GM18517 (cell line): ENCODE data around the gene KANSL1.

Experiments used
- ATAC-seq: cut with Tn5 transposase; IDR thresholded peaks from one replicate; pipeline ENCODE4 v1.9.1; 2021; ENCODE audit warnings: mild to moderate bottlenecking, moderate library complexity; ENCODE audit not compliant: unreplicated experiment

The KANSL1 gene

GRCh38 chr17:46167826-46168569 lies 25.2 kb downstream of the KANSL1 start:
- no peak for ATAC-seq

- ATAC-seq = no peak
These were observed 26.0 kb downstream of the KANSL1 start for GRCh38 chr17:46167267-46167666.

- no peak for ATAC-seq
These were observed 26.5 kb downstream of the KANSL1 start for GRCh38 chr17:46166692-46167249.

GRCh38 chr17:46163929-46164594 lies 29.2 kb downstream of the KANSL1 start:
- ATAC-seq = no peak

GRCh38 chr17:46163316-46163715 lies 29.9 kb downstream of the KANSL1 start:
- no peak for ATAC-seq

GRCh38 chr17:46162866-46163265 lies 30.4 kb downstream of the KANSL1 start:
- no peak for ATAC-seq

- ATAC-seq = no peak
These were observed 33.1 kb downstream of the KANSL1 start for GRCh38 chr17:46160169-46160568.

- no peak for ATAC-seq
These were observed 33.5 kb downstream of the KANSL1 start for GRCh38 chr17:46159686-46160085.

GRCh38 chr17:46158323-46159296 lies 34.6 kb downstream of the KANSL1 start:
- ATAC-seq = no peak

- no peak for ATAC-seq
These were observed 35.7 kb downstream of the KANSL1 start for GRCh38 chr17:46157443-46158062.

GRCh38 chr17:46154151-46154816 lies 38.9 kb downstream of the KANSL1 start:
- ATAC-seq = no peak

- no peak for ATAC-seq
These were observed 40.8 kb downstream of the KANSL1 start for GRCh38 chr17:46152423-46152822.

GRCh38 chr17:46151762-46152161 lies 41.5 kb downstream of the KANSL1 start:
- no peak for ATAC-seq

GRCh38 chr17:46150216-46150963 lies 42.8 kb downstream of the KANSL1 start:
- ATAC-seq = no peak

- no peak for ATAC-seq
These were observed 45.0 kb downstream of the KANSL1 start for GRCh38 chr17:46148247-46148646.

GRCh38 chr17:46147296-46147695 lies 45.9 kb downstream of the KANSL1 start:
- no peak for ATAC-seq

GRCh38 chr17:46144246-46144645 lies 49.0 kb downstream of the KANSL1 start:
- no peak for ATAC-seq

- ATAC-seq = no peak
These were observed 49.4 kb downstream of the KANSL1 start for GRCh38 chr17:46143827-46144236.

- no peak for ATAC-seq
These were observed 51.6 kb downstream of the KANSL1 start for GRCh38 chr17:46141645-46142044.
